ENCODE data around the gene ARHGEF6.

The ARHGEF6 gene

DNA sequence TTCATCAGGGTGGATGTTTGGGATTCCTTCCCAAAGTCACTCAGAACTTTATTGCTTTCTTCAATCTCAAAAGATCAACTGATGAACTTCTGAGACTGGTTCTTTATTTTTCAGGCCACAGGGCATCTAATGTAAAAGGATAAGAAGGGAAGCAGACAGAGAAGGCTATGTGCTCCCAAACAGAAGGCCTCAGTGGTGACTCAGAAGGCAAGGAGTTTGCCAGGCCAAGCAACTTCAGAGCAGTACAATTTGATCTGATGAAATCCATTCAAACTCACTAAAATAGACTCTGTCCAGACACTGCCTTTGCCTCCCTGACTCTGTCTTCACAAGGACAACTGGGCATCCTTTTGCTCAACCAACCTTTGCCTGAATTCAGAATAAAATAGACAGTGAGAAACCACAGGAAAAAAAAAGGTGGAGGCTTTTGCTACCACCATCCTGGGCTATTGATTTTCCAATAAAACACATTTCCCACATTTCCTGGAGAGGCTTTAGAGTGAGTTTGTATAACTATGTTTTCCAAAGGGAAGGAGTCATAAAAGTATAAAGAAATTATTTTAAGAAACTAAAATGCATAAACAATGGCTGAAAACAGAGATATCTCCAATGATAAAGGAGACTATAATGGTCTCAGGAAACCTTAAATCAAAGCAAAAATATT lies 55.2 kb downstream of the ARHGEF6 start:
- no peaks in the 10 kb centered on the region for H3K4me1 ChIP-seq (ENCODE audit: control insufficient read depth, insufficient read depth, low read length)
- H3K9me3 ChIP-seq (ENCODE audit: control insufficient read depth, insufficient read depth, low read depth, low read length) = no peaks in the 10 kb centered on the region; the same call in 1 of the 2 replicates
- no peak overlapping the region for H3K27ac ChIP-seq (ENCODE audit: extremely low read depth, low read depth, low read length)
- H3K4me3 ChIP-seq (ENCODE audit: low read depth, low read length) = no peak overlapping the region
- no peaks in the 10 kb centered on the region for H3K36me3 ChIP-seq (ENCODE audit: control insufficient read depth in 2 of 2, insufficient read depth in 1 of 2, low read length in 2 of 2)
- CTCF ChIA-PET = interaction anchor here (0.6 to 1.5 kb wide), 5 partner anchors 10 to 24 kb away, joined by 3 to 5 read pairs (median 4); no protein-coding TSS in a partner anchor
- TF ChIP-seq SALL2 (tag by site-specific recombination; IDR thresholded peaks at IDR 0.05; ENCODE audit: borderline replicate concordance) (no peak), FEZF1 (tag by site-specific recombination; IDR thresholded peaks at IDR 0.05) (peak; percentile 21; the same call in 1 of the 2 replicates), OSR2 (tag by site-specific recombination; IDR thresholded peaks at IDR 0.05) (peak; percentile 12; the same call in 1 of the 2 replicates), ZNF518A (tag by site-specific recombination; conservative IDR thresholded peaks at IDR 0.05; ENCODE audit: low read depth) (0 out of 2 replicates have a peak, but pooled peaks have one; percentile 11), ZNF335 (tag by site-specific recombination; conservative IDR thresholded peaks at IDR 0.05) (0 out of 2 replicates have a peak, but pooled peaks have one; percentile 20), ZNF785 (tag by site-specific recombination; IDR thresholded peaks at IDR 0.05) (no peak)
- TF ChIP-seq, protein P1, sequence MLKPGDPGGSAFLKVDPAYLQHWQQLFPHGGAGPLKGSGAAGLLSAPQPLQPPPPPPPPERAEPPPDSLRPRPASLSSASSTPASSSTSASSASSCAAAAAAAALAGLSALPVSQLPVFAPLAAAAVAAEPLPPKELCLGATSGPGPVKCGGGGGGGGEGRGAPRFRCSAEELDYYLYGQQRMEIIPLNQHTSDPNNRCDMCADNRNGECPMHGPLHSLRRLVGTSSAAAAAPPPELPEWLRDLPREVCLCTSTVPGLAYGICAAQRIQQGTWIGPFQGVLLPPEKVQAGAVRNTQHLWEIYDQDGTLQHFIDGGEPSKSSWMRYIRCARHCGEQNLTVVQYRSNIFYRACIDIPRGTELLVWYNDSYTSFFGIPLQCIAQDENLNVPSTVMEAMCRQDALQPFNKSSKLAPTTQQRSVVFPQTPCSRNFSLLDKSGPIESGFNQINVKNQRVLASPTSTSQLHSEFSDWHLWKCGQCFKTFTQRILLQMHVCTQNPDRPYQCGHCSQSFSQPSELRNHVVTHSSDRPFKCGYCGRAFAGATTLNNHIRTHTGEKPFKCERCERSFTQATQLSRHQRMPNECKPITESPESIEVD (tag by site-specific recombination; IDR thresholded peaks at IDR 0.05) = peak; percentile 45; the same call in 1 of the 2 replicates
- POLR2A ChIA-PET = no interaction called here

- H3K4me1 ChIP-seq (ENCODE audit: control insufficient read depth, insufficient read depth, low read length) = no peaks in the 10 kb centered on the region
- no peaks in the 10 kb centered on the region for H3K36me3 ChIP-seq (ENCODE audit: control insufficient read depth in 2 of 2, insufficient read depth in 1 of 2, low read length in 2 of 2)
- no peaks in the 10 kb centered on the region; the same call in 1 of the 2 replicates for H3K9me3 ChIP-seq (ENCODE audit: control insufficient read depth, insufficient read depth, low read depth, low read length)
- no peak overlapping the region for H3K27ac ChIP-seq (ENCODE audit: extremely low read depth, low read depth, low read length)
- H3K4me3 ChIP-seq (ENCODE audit: low read depth, low read length) = no peak overlapping the region
- ChIA-PET CTCF (no interaction called here), POLR2A (no interaction called here)
- TF ChIP-seq ZNF624 (tag by site-specific recombination; IDR thresholded peaks at IDR 0.05) (no peak), ZNF768 (tag by site-specific recombination; IDR thresholded peaks at IDR 0.05) (no peak), ZBTB8A (tag by site-specific recombination; IDR thresholded peaks at IDR 0.05) (no peak), SP7 (tag by site-specific recombination; IDR thresholded peaks at IDR 0.05) (no peak), PBX3 (CRISPR knock-in tag; IDR thresholded peaks at IDR 0.05) (no peak), ZNF221 (tag by site-specific recombination; IDR thresholded peaks at IDR 0.05; ENCODE audit: borderline replicate concordance) (no peak), ZNF302 (tag by site-specific recombination; IDR thresholded peaks at IDR 0.05; ENCODE audit: low read depth) (no peak), ZBTB6 (tag by site-specific recombination; IDR thresholded peaks at IDR 0.05) (no peak), OVOL3 (tag by site-specific recombination; IDR thresholded peaks at IDR 0.05) (no peak)
- TF ChIP-seq, protein P2, sequence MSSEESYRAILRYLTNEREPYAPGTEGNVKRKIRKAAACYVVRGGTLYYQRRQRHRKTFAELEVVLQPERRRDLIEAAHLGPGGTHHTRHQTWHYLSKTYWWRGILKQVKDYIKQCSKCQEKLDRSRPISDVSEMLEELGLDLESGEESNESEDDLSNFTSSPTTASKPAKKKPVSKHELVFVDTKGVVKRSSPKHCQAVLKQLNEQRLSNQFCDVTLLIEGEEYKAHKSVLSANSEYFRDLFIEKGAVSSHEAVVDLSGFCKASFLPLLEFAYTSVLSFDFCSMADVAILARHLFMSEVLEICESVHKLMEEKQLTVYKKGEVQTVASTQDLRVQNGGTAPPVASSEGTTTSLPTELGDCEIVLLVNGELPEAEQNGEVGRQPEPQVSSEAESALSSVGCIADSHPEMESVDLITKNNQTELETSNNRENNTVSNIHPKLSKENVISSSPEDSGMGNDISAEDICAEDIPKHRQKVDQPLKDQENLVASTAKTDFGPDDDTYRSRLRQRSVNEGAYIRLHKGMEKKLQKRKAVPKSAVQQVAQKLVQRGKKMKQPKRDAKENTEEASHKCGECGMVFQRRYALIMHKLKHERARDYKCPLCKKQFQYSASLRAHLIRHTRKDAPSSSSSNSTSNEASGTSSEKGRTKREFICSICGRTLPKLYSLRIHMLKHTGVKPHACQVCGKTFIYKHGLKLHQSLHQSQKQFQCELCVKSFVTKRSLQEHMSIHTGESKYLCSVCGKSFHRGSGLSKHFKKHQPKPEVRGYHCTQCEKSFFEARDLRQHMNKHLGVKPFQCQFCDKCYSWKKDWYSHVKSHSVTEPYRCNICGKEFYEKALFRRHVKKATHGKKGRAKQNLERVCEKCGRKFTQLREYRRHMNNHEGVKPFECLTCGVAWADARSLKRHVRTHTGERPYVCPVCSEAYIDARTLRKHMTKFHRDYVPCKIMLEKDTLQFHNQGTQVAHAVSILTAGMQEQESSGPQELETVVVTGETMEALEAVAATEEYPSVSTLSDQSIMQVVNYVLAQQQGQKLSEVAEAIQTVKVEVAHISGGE (tag by site-specific recombination; conservative IDR thresholded peaks at IDR 0.05; ENCODE audit: low read depth) = no peak
Measured at GRCh38 chrX:136718091-136718490, 62.6 kb downstream of the ARHGEF6 start.

Data from HEK293 (cell line).